ENCODE data around the gene HTR2A.

Gene HTR2A

GRCh38 chr13:46803586-46803985 lies 93.3 kb downstream of the HTR2A start:
- DNase-seq (ENCODE audit: extremely low read depth, low read depth): no peak
- no peak for TF ChIP-seq CTCF (IDR thresholded peaks at IDR 0.05; ENCODE audit: low read depth, low read length)

- no peak for TF ChIP-seq CTCF (IDR thresholded peaks at IDR 0.05; ENCODE audit: low read depth, low read length)
- DNase-seq (ENCODE audit: extremely low read depth, low read depth): no peak
Observed at GRCh38 chr13:46801858-46802257, 95.0 kb downstream of the HTR2A start.

- TF ChIP-seq CTCF (IDR thresholded peaks at IDR 0.05; ENCODE audit: low read depth, low read length): no peak
- no peak for DNase-seq (ENCODE audit: extremely low read depth, low read depth)
Observed at GRCh38 chr13:46799139-46799538, 97.7 kb downstream of the HTR2A start.

GRCh38 chr13:46797501-46798237 lies 99.2 kb downstream of the HTR2A start:
- TF ChIP-seq CTCF (IDR thresholded peaks at IDR 0.05; ENCODE audit: low read depth, low read length): no peak
- no peak for DNase-seq (ENCODE audit: extremely low read depth, low read depth)

- peak; percentile 79 for DNase-seq (ENCODE audit: extremely low read depth, low read depth)
- TF ChIP-seq CTCF (IDR thresholded peaks at IDR 0.05; ENCODE audit: low read depth, low read length): no peak; the same call in 1 of the 2 replicates
Observed at GRCh38 chr13:46796515-46797474, 100.1 kb downstream of the HTR2A start, which contains the start of gene ESD. ESD (minus strand) TSS chr13:46797161; CDS start chr13:46791413, 5,748 bp downstream.

- no peak for TF ChIP-seq CTCF (IDR thresholded peaks at IDR 0.05; ENCODE audit: low read depth, low read length)
- no peak for DNase-seq (ENCODE audit: extremely low read depth, low read depth)
Observed at GRCh38 chr13:46796129-46796514, 100.7 kb downstream of the HTR2A start.

GRCh38 chr13:46795321-46795720 lies 101.5 kb downstream of the HTR2A start:
- no peak for TF ChIP-seq CTCF (IDR thresholded peaks at IDR 0.05; ENCODE audit: low read depth, low read length)

More at GRCh38 chr13:46795321-46795720, 101.5 kb downstream of the HTR2A start:
- no peak for DNase-seq (ENCODE audit: extremely low read depth, low read depth)
